DOHH2 (cell line): ENCODE measurements around the gene MEGF10.

ENCODE experiments used
- H3F3A ChIP-seq: fragments of 200-600 bp; sonication (generic), shearing (Covaris generic); 2 replicates; pipeline ENCODE4 v1.6.0; 2016; ENCODE audit warnings: antibody characterized with exemption, mild to moderate bottlenecking; ENCODE audit not compliant: control insufficient read depth, insufficient read depth
- H3K27ac ChIP-seq: fragments of 200-600 bp; sonication (generic); 2 replicates; pipeline ENCODE4 v1.5.1; 2014; ENCODE audit warnings: low read depth, mild to moderate bottlenecking, low read length, moderate library complexity
- H3K27me3 ChIP-seq: fragments of 200-600 bp; sonication (generic); 2 replicates; pipeline ENCODE4 v1.6.1; 2014; ENCODE audit warnings: mild to moderate bottlenecking, low read length, mixed read lengths; ENCODE audit not compliant: control insufficient read depth
- H3K36me3 ChIP-seq: fragments of 200-600 bp; sonication (generic); 2 replicates; pipeline ENCODE4 v1.6.1; 2014; ENCODE audit warnings: mild to moderate bottlenecking, low read length, moderate library complexity, mixed read lengths; ENCODE audit not compliant: control insufficient read depth
- H3K4me1 ChIP-seq: fragments of 200-600 bp; sonication (generic); 2 replicates; pipeline ENCODE4 v1.6.1; 2014; ENCODE audit warnings: mild to moderate bottlenecking, low read length, mixed read lengths; ENCODE audit not compliant: control insufficient read depth
- H3K4me2 ChIP-seq: fragments of 200-600 bp; sonication (generic); 2 replicates; pipeline ENCODE4 v1.6.0; 2014; ENCODE audit warnings: mild to moderate bottlenecking, low read length, moderate library complexity
- H3K4me3 ChIP-seq: fragments of 200-600 bp; sonication (generic); 2 replicates; pipeline ENCODE4 v1.5.1; 2014; ENCODE audit warnings: mild to moderate bottlenecking, low read length, mixed read lengths
- H3K79me2 ChIP-seq: fragments of 200-600 bp; sonication (generic); 2 replicates; pipeline ENCODE4 v1.6.1; 2014; ENCODE audit warnings: mild to moderate bottlenecking, low read length, mixed read lengths; ENCODE audit not compliant: control insufficient read depth
- H3K9me2 ChIP-seq: fragments of 200-600 bp; sonication (generic); replicated peaks from 2 replicates; pipeline ENCODE4 v1.6.1; 2014; ENCODE audit warnings: mild to moderate bottlenecking, low read length, mixed read lengths; ENCODE audit not compliant: control insufficient read depth
- H3K9me3 ChIP-seq: fragments of 200-600 bp; sonication (generic); 2 replicates; pipeline ENCODE4 v1.6.1; 2014; ENCODE audit warnings: antibody characterized with exemption, low read length, mixed read lengths; ENCODE audit not compliant: control insufficient read depth, insufficient read depth
- H4K20me1 ChIP-seq: fragments of 200-600 bp; sonication (generic); 2 replicates; pipeline ENCODE4 v1.6.0; 2014; ENCODE audit warnings: low read depth, mild to moderate bottlenecking, antibody characterized with exemption, low read length, moderate library complexity; ENCODE audit not compliant: control insufficient read depth, insufficient read depth
- CTCF ChIP-seq: fragments of 200-600 bp; sonication (generic); IDR thresholded peaks from one replicate; pipeline ENCODE4 v1.5.1; 2014; ENCODE audit warnings: antibody characterized with exemption, mild to moderate bottlenecking, low read depth, low read length; ENCODE audit not compliant: poor library complexity, severe bottlenecking
- EZH2phosphoT487 ChIP-seq: fragments of 200-600 bp; sonication (generic); IDR thresholded peaks from 2 replicates; pipeline ENCODE4 v1.6.1; 2017; ENCODE audit warnings: borderline replicate concordance, mild to moderate bottlenecking, antibody characterized with exemption, low read length, moderate library complexity, mixed read lengths

MEGF10 gene

GRCh38 chr5:127290019-127290945, at the start of gene MEGF10:
Gene MEGF10 (plus strand): TSS chr5:127290796. CDS start chr5:127331309, 40,513 bp downstream.
- no peaks in the 10 kb centered on the region for H3K9me2 ChIP-seq
- H3K79me2 ChIP-seq = no peaks in the 10 kb centered on the region
- no peaks in the 10 kb centered on the region for H4K20me1 ChIP-seq
- H3F3A ChIP-seq = no peaks in the 10 kb centered on the region
- H3K4me2 ChIP-seq = no peak within 1 kb of the TSS
- H3K27me3 ChIP-seq = peaks cover 12% of the 10 kb centered on the region
- TF ChIP-seq EZH2phosphoT487 = no peak
- TF ChIP-seq CTCF = peak; percentile 33
- H3K27ac ChIP-seq = no peak within 1 kb of the TSS
- H3K36me3 ChIP-seq = no peaks in the 10 kb centered on the region
- H3K9me3 ChIP-seq = no peaks in the 10 kb centered on the region
- H3K4me3 ChIP-seq = no peak within 1 kb of the TSS
- no peaks in the 10 kb centered on the region for H3K4me1 ChIP-seq

GRCh38 chr5:127243011-127243410, 47.6 kb upstream of the MEGF10 start:
- H3F3A ChIP-seq = no peaks in the 10 kb centered on the region
- H3K4me1 ChIP-seq = no peaks in the 10 kb centered on the region
- H3K4me3 ChIP-seq = no peak overlapping the region
- no peaks in the 10 kb centered on the region for H3K36me3 ChIP-seq
- H3K9me2 ChIP-seq = no peaks in the 10 kb centered on the region
- no peak overlapping the region for H3K27ac ChIP-seq
- H3K9me3 ChIP-seq = no peaks in the 10 kb centered on the region
- H3K79me2 ChIP-seq = no peaks in the 10 kb centered on the region
- H4K20me1 ChIP-seq = no peaks in the 10 kb centered on the region
- TF ChIP-seq EZH2phosphoT487 (no peak), CTCF (no peak)
- no peak overlapping the region for H3K4me2 ChIP-seq
- H3K27me3 ChIP-seq = no peaks in the 10 kb centered on the region

GRCh38 chr5:127254729-127255284, 35.8 kb upstream of the MEGF10 start:
- Histone ChIP-seq H3K79me2 (no peaks in the 10 kb centered on the region), H3K4me1 (no peaks in the 10 kb centered on the region)

More at GRCh38 chr5:127254729-127255284, 35.8 kb upstream of the MEGF10 start:
- TF ChIP-seq CTCF (no peak), EZH2phosphoT487 (no peak)
- H3K36me3 ChIP-seq = no peaks in the 10 kb centered on the region
- H3K4me2 ChIP-seq = no peak overlapping the region
- H3K9me3 ChIP-seq = no peaks in the 10 kb centered on the region
- no peaks in the 10 kb centered on the region for H4K20me1 ChIP-seq
- H3K27me3 ChIP-seq = no peaks in the 10 kb centered on the region
- H3K9me2 ChIP-seq = no peaks in the 10 kb centered on the region
- H3F3A ChIP-seq = no peaks in the 10 kb centered on the region
- no peak overlapping the region for H3K27ac ChIP-seq
- H3K4me3 ChIP-seq = no peak overlapping the region
